Stimulated activated CD4-positive, alpha-beta T cell treated with anti-CD3 and anti-CD28 coated beads, TNF-alpha, amount 100 ng/mL, for 24 hours (primary cell): ENCODE measurements around the gene LNX2.

Source experiments
- DNase-seq, 3 experiments: peaks; one replicate each; pipeline ENCODE4 v3.0.0-alpha.2; 2020; ENCODE audit warnings: low read depth in 3 of 3

Gene LNX2

GRCh38 chr13:27620377-27621115, at the start of gene LNX2:
Gene LNX2 (minus strand): TSS chr13:27620529. CDS start chr13:27581703, 38,826 bp downstream.
- DNase-seq, result peak; percentile 94 to 97 (median 96)

- no peak for DNase-seq
These were observed 47.6 kb upstream of the LNX2 start for GRCh38 chr13:27667946-27668345.

- DNase-seq, result no peak
These were observed 46.6 kb upstream of the LNX2 start for GRCh38 chr13:27666951-27667350.

GRCh38 chr13:27665761-27666160, 45.4 kb upstream of the LNX2 start:
- no peak for DNase-seq

GRCh38 chr13:27665333-27665732, 45.0 kb upstream of the LNX2 start:
- DNase-seq, result no peak

GRCh38 chr13:27663947-27664346, 43.6 kb upstream of the LNX2 start:
- no peak for DNase-seq

GRCh38 chr13:27662738-27663470, 42.6 kb upstream of the LNX2 start:
- DNase-seq, result no peak

GRCh38 chr13:27661017-27661416, 40.7 kb upstream of the LNX2 start:
- no peak for DNase-seq

GRCh38 chr13:27660511-27660910, 40.2 kb upstream of the LNX2 start:
- DNase-seq, result no peak

GRCh38 chr13:27659145-27659865, 39.0 kb upstream of the LNX2 start:
- DNase-seq, result no peak

GRCh38 chr13:27658546-27658945, 38.2 kb upstream of the LNX2 start:
- DNase-seq, result no peak

- DNase-seq, result no peak
These were observed 37.4 kb upstream of the LNX2 start for GRCh38 chr13:27657724-27658123.

- DNase-seq, result no peak
These were observed 34.5 kb upstream of the LNX2 start for GRCh38 chr13:27654816-27655215.

GRCh38 chr13:27654059-27654458, 33.7 kb upstream of the LNX2 start:
- DNase-seq, result no peak

GRCh38 chr13:27650312-27650711, 30.0 kb upstream of the LNX2 start:
- DNase-seq, result no peak

- no peak for DNase-seq
These were observed 24.0 kb upstream of the LNX2 start for GRCh38 chr13:27644302-27644701.

- DNase-seq, result no peak
These were observed 23.2 kb upstream of the LNX2 start for GRCh38 chr13:27643334-27644132.

- DNase-seq, result no peak
These were observed 21.6 kb upstream of the LNX2 start for GRCh38 chr13:27641711-27642502.

GRCh38 chr13:27639186-27639585, 18.9 kb upstream of the LNX2 start:
- DNase-seq, result no peak

- no peak for DNase-seq
These were observed 18.2 kb upstream of the LNX2 start for GRCh38 chr13:27638521-27638920.

GRCh38 chr13:27638001-27638400, 17.7 kb upstream of the LNX2 start:
- no peak for DNase-seq
